Femur (tissue), 1 donor: Measurements from ENCODE around the gene DEPP1.

Experiments used
- DNase-seq: peaks from one replicate; pipeline ENCODE4 v3.0.0-alpha.2; 2017

Gene DEPP1

GRCh38 chr10:44978213-44978569, 418 bp downstream of the DEPP1 start:
- DNase-seq: no peak

- DNase-seq: no peak
These were observed 1.1 kb downstream of the DEPP1 start for GRCh38 chr10:44977287-44978212.

GRCh38 chr10:44976352-44977198, 2.0 kb downstream of the DEPP1 start:
- DNase-seq: no peak

- DNase-seq: peak; percentile 66
These were observed 2.9 kb downstream of the DEPP1 start for GRCh38 chr10:44975431-44976331.

GRCh38 chr10:44974628-44975430, 3.8 kb downstream of the DEPP1 start:
- peak; percentile 80 for DNase-seq

- no peak for DNase-seq
These were observed 4.5 kb downstream of the DEPP1 start for GRCh38 chr10:44974082-44974627.

- no peak for DNase-seq
These were observed 5.1 kb downstream of the DEPP1 start for GRCh38 chr10:44973323-44974081.

GRCh38 chr10:44972874-44973306, 5.7 kb downstream of the DEPP1 start:
- no peak for DNase-seq

GRCh38 chr10:44971935-44972757, 6.5 kb downstream of the DEPP1 start:
- DNase-seq: no peak

- DNase-seq: no peak
These were observed 7.2 kb downstream of the DEPP1 start for GRCh38 chr10:44971434-44971833.

GRCh38 chr10:44970812-44971395, 7.7 kb downstream of the DEPP1 start:
- no peak for DNase-seq

GRCh38 chr10:44969854-44970253, 8.8 kb downstream of the DEPP1 start:
- DNase-seq: no peak

- DNase-seq: no peak
These were observed 9.9 kb downstream of the DEPP1 start for GRCh38 chr10:44968500-44969400.

- DNase-seq: peak; percentile 74
These were observed 10.5 kb downstream of the DEPP1 start for GRCh38 chr10:44968091-44968490.

GRCh38 chr10:44967616-44968015, 11.0 kb downstream of the DEPP1 start:
- DNase-seq: peak; percentile 33

GRCh38 chr10:44966816-44967509, 11.6 kb downstream of the DEPP1 start:
- DNase-seq: peak; percentile 19

GRCh38 chr10:44966129-44966815, 12.3 kb downstream of the DEPP1 start:
- peak; percentile 12 for DNase-seq
